H9 (cell line): Measurements from ENCODE around the gene AS3MT. TPM values are rescaled to one million over a fixed set of nuclear protein-coding genes. Genes with fewer than 3 reads are reported as not detected.
A peak's percentile ranks its signal among the peaks of the same experiment; 100 is the strongest.

Experiments used
- DNase-seq: peaks from one replicate; pipeline ENCODE4 v3.0.0-alpha.2; 2017
- H2AFZ ChIP-seq: one replicate; pipeline ENCODE4 v1.6.1; 2013; ENCODE audit warnings: mild to moderate bottlenecking, low read length, control low read depth, moderate library complexity
- H2AK5ac ChIP-seq: 2 replicates; pipeline ENCODE4 v1.6.1; 2013; ENCODE audit warnings: low read length, control low read depth, mixed read lengths; ENCODE audit not compliant: insufficient read length
- H2BK120ac ChIP-seq: one replicate; pipeline ENCODE4 v1.6.1; 2013; ENCODE audit warnings: low read depth, mild to moderate bottlenecking, low read length, control low read depth, inconsistent platforms; ENCODE audit not compliant: poor library complexity, severe bottlenecking
- H2BK12ac ChIP-seq: 2 replicates; pipeline ENCODE4 v1.6.1; 2013; ENCODE audit warnings: low read length, control low read depth, mixed read lengths, low read depth; ENCODE audit not compliant: insufficient read length
- H2BK15ac ChIP-seq: 2 replicates; pipeline ENCODE4 v1.6.1; 2013; ENCODE audit warnings: low read depth, low read length, control low read depth
- H2BK20ac ChIP-seq: one replicate; pipeline ENCODE4 v1.6.1; 2013; ENCODE audit warnings: low read depth, mild to moderate bottlenecking, low read length, control low read depth, inconsistent platforms; ENCODE audit not compliant: poor library complexity, severe bottlenecking
- H2BK5ac ChIP-seq: 2 replicates; pipeline ENCODE4 v1.6.1; 2013; ENCODE audit warnings: low read length, control low read depth, mixed read lengths; ENCODE audit not compliant: insufficient read length
- H3K14ac ChIP-seq: 2 replicates; pipeline ENCODE4 v1.6.1; 2013; ENCODE audit warnings: low read length, control low read depth; ENCODE audit not compliant: insufficient read depth
- H3K18ac ChIP-seq: 2 replicates; pipeline ENCODE4 v1.6.1; 2013; ENCODE audit warnings: low read depth, mild to moderate bottlenecking, mixed read lengths, low read length, control low read depth; ENCODE audit not compliant: insufficient read length
- H3K23ac ChIP-seq: 2 replicates; pipeline ENCODE4 v1.6.1; 2013; ENCODE audit warnings: low read length, control low read depth, mixed read lengths, low read depth; ENCODE audit not compliant: insufficient read length
- H3K23me2 ChIP-seq: 2 replicates; pipeline ENCODE4 v1.6.1; 2013; ENCODE audit warnings: low read depth, mild to moderate bottlenecking, mixed read lengths, low read length, control low read depth; ENCODE audit not compliant: insufficient read length, poor library complexity, severe bottlenecking
- H3K27ac ChIP-seq: 2 replicates; pipeline ENCODE4 v1.5.1; 2013; ENCODE audit warnings: low read length, control low read depth, mixed read lengths, low read depth; ENCODE audit not compliant: insufficient read length
- H3K27me3 ChIP-seq: 2 replicates; pipeline ENCODE4 v1.6.1; 2013; ENCODE audit warnings: low read length, control low read depth, inconsistent platforms; ENCODE audit not compliant: insufficient read depth
- H3K4ac ChIP-seq: 2 replicates; pipeline ENCODE4 v1.6.1; 2013; ENCODE audit warnings: low read depth, mild to moderate bottlenecking, control low read depth, inconsistent platforms, low read length, moderate library complexity
- H3K4me1 ChIP-seq: 2 replicates; pipeline ENCODE4 v1.6.1; 2013; ENCODE audit warnings: low read length, control low read depth, inconsistent platforms; ENCODE audit not compliant: insufficient read depth
- H3K4me2 ChIP-seq: 2 replicates; pipeline ENCODE4 v1.6.1; 2013; ENCODE audit warnings: low read length, control low read depth, mixed read lengths; ENCODE audit not compliant: insufficient read length, insufficient read depth
- H3K56ac ChIP-seq: 2 replicates; pipeline ENCODE4 v1.6.1; 2013; ENCODE audit warnings: low read depth, mild to moderate bottlenecking, mixed read lengths, low read length, control low read depth; ENCODE audit not compliant: insufficient read length
- H3K79me1 ChIP-seq: 2 replicates; pipeline ENCODE4 v1.6.1; 2013; ENCODE audit warnings: low read depth, mild to moderate bottlenecking, moderate library complexity, low read length, control low read depth, inconsistent platforms; ENCODE audit not compliant: insufficient read depth, poor library complexity, severe bottlenecking
- H3K79me2 ChIP-seq: 2 replicates; pipeline ENCODE4 v1.6.1; 2013; ENCODE audit warnings: low read length, control low read depth, inconsistent platforms; ENCODE audit not compliant: insufficient read depth
- H3K9ac ChIP-seq: 2 replicates; pipeline ENCODE4 v1.6.1; 2013; ENCODE audit warnings: low read length, control low read depth, mixed read lengths; ENCODE audit not compliant: insufficient read length; ENCODE audit errors: extremely low read depth
- H3K9me3 ChIP-seq: one replicate; pipeline ENCODE4 v1.6.1; 2013; ENCODE audit warnings: low read depth, low read length, inconsistent platforms; ENCODE audit not compliant: control insufficient read depth
- H3T11ph ChIP-seq: one replicate; pipeline ENCODE4 v1.6.1; 2013; ENCODE audit warnings: mild to moderate bottlenecking, low read length, control low read depth, inconsistent platforms
- H4K20me1 ChIP-seq: one replicate; pipeline ENCODE4 v1.6.1; 2013; ENCODE audit not compliant: control insufficient read depth, insufficient read length, insufficient read depth
- H4K5ac ChIP-seq: 2 replicates; pipeline ENCODE4 v1.6.1; 2013; ENCODE audit warnings: low read depth, mild to moderate bottlenecking, mixed read lengths, low read length, control low read depth; ENCODE audit not compliant: insufficient read length
- H4K8ac ChIP-seq: replicated peaks from 2 replicates; pipeline ENCODE4 v1.6.1; 2013; ENCODE audit warnings: low read length, control low read depth, mixed read lengths, low read depth; ENCODE audit not compliant: insufficient read length
- H4K91ac ChIP-seq: 2 replicates; pipeline ENCODE4 v1.6.1; 2013; ENCODE audit warnings: low read depth, mild to moderate bottlenecking, moderate library complexity, mixed read lengths, low read length, control low read depth; ENCODE audit not compliant: insufficient read length
- H3K27ac Mint-ChIP-seq, 3 experiments: 2 replicates in 2 of 3; 3 replicates in 1 of 3; pipeline ENCODE4 v1.8.0; 2020 to 2021; ENCODE audit warnings: mixed read lengths in 3 of 3, mild to moderate bottlenecking in 1 of 3, moderate library complexity in 1 of 3
- H3K27me3 Mint-ChIP-seq: 2 replicates; pipeline ENCODE4 v1.8.0; 2021; ENCODE audit warnings: low read depth, mild to moderate bottlenecking, moderate library complexity, mixed read lengths
- H3K36me3 Mint-ChIP-seq, 3 experiments: 2 replicates in 2 of 3; 3 replicates in 1 of 3; pipeline ENCODE4 v1.8.0; 2020 to 2021; ENCODE audit warnings: low read depth in 3 of 3, mixed read lengths in 3 of 3; ENCODE audit not compliant: insufficient read depth in 1 of 3
- H3K4me1 Mint-ChIP-seq, 2 experiments: 2 replicates each; pipeline ENCODE4 v1.8.0; 2020; ENCODE audit warnings: mixed read lengths in 2 of 2
- H3K4me3 Mint-ChIP-seq, 2 experiments: 2 replicates in 1 of 2; 3 replicates in 1 of 2; pipeline ENCODE4 v1.8.0; 2020 to 2021; ENCODE audit warnings: mild to moderate bottlenecking in 2 of 2, mixed read lengths in 2 of 2, moderate library complexity in 1 of 2
- H3K9me3 Mint-ChIP-seq, 2 experiments: 2 replicates in 1 of 2; 3 replicates in 1 of 2; pipeline ENCODE4 v1.8.0; 2020; ENCODE audit warnings: mild to moderate bottlenecking in 2 of 2, mixed read lengths in 2 of 2, moderate library complexity in 1 of 2
- CTCF ChIP-seq: fragments of 200-600 bp; sonication (generic); conservative IDR thresholded peaks from 3 replicates; pipeline ENCODE4 v1.8.0; 2021; ENCODE audit warnings: antibody characterized with exemption, mild to moderate bottlenecking
- WGBS: extraction: QIAGEN DNeasy Blood & Tissue Kit; methylation state at CpG from one replicate; pipeline ENCODE4 v1.1.7; 2013; ENCODE audit warnings: missing lambda C conversion rate, low lambda C conversion rate, mixed read lengths; ENCODE audit not compliant: insufficient read length; ENCODE audit errors: extremely low coverage; 5-methylcytosine and 5-hydroxymethylcytosine counted together
- total RNA-seq: library from RNA; stranded (reverse); gene quantifications from 2 replicates; pipeline ENCODE4 v1.2.1, GENCODE V29; 2021

Gene AS3MT
- total RNA-seq, 1 experiment from 2014 or later = 16.4 TPM

GRCh38 chr10:102894466-102895213 lies 25.4 kb downstream of the AS3MT start:
- H2BK12ac ChIP-seq = no peak overlapping the region
- H3K9me3 Mint-ChIP-seq = peaks cover 1 to 7% of the 10 kb centered on the region in 2 experiments; a peak in 3 of 5 replicates
- DNase-seq = no peak
- no peak overlapping the region for H3K27ac ChIP-seq
- no peak overlapping the region for H3K9ac ChIP-seq
- no peaks in the 10 kb centered on the region for H3K9me3 ChIP-seq
- H2BK15ac ChIP-seq = no peak overlapping the region
- no peaks in the 10 kb centered on the region for H4K20me1 ChIP-seq
- H3K79me1 ChIP-seq = no peaks in the 10 kb centered on the region
- no peak overlapping the region for H3K23ac ChIP-seq
- H2AK5ac ChIP-seq = no peak overlapping the region
- TF ChIP-seq CTCF = 0 out of 3 replicates have a peak, but pooled peaks have one; percentile 8
- no peaks in the 10 kb centered on the region for H3K79me2 ChIP-seq
- no peak overlapping the region for H3K14ac ChIP-seq
- H3K27me3 ChIP-seq = no peaks in the 10 kb centered on the region
- H4K5ac ChIP-seq = no peak overlapping the region
- peak overlapping the region in 2 of 3 experiments; percentile 70 to 89; a peak in 4 of 7 replicates for H3K27ac Mint-ChIP-seq
- H3K27me3 Mint-ChIP-seq = no peaks in the 10 kb centered on the region
- no peaks in the 10 kb centered on the region for H3K23me2 ChIP-seq
- H2BK120ac ChIP-seq = no peak overlapping the region
- H3K36me3 Mint-ChIP-seq = peaks cover 7 to 24% (median 21%) of the 10 kb centered on the region in 3 experiments
- H3K18ac ChIP-seq = no peak overlapping the region
- no peak overlapping the region for H2BK5ac ChIP-seq
- no peak overlapping the region for H3K56ac ChIP-seq
- H3T11ph ChIP-seq = no peak overlapping the region
- no CpG with 5 or more reads among the region's 4 CpGs for WGBS
- H3K4me1 ChIP-seq = no peaks in the 10 kb centered on the region
- H3K4me1 Mint-ChIP-seq = peaks cover 6 to 8% of the 10 kb centered on the region in 2 experiments
- H2AFZ ChIP-seq = no peak overlapping the region
- H3K4me3 Mint-ChIP-seq = no peak overlapping the region
- no peak overlapping the region for H3K4me2 ChIP-seq
- no peak overlapping the region for H4K91ac ChIP-seq
- no peak overlapping the region for H3K4ac ChIP-seq
- no peak overlapping the region for H4K8ac ChIP-seq
- H2BK20ac ChIP-seq = no peak overlapping the region
